ENCODE measurements around the gene CERS2. TPM values are rescaled to one million over a fixed set of nuclear protein-coding genes. Genes with fewer than 3 reads are reported as not detected.
A peak's percentile ranks its signal among the peaks of the same experiment; 100 is the strongest.

Gene CERS2
- total and polyA plus RNA-seq, 2 of the 13 experiments (the other 11 are each of a cell fraction or from before 2014, with no cell fraction given) = 269 to 298 TPM

DNA sequence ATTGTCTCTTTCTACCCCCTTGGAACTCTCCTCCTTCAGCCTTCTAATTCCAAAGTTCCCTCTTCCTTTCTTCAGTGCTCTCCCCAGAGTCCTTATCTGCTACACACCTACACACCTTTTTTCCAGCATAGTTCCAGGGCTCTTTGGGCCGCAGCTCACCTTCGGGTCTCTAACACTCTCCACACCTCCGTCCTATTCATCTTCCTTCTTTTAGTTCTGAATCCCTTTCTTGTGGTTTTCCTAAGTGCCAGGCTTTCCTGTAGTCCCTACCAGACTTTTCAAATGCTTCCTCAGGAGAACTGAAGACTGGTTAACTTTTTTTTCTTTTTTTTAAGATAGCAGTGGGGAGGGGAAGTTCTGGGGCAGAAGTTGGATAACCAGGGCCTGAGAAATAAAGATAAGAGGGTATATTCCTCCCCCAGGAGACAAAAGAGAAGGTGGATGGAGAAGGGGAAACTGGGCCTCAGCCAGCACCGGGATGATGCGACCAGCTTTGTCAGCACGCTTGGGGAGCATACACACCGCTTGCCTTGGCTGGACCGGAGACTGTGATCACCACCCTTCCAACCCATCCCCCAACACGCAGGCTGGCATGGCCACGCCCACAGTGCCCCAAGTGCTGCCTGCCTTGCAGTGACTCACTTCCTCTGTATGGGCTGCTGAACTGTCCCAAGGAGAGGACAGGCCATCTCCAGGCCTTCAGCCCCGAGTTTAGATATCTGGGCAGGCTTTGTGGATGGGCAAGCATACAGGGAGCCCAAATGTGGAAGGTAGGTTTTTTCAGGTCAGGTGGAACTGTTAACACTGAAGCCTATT is 2.5 kb upstream of the CERS2 start (continued):
- TF ChIP-seq ZNF83 (CRISPR knock-in tag; IDR thresholded peaks at IDR 0.05; ENCODE audit: borderline replicate concordance) (no peak), CCDC6 (CRISPR knock-in tag; IDR thresholded peaks at IDR 0.05) (no peak), PRDM4 (CRISPR knock-in tag; IDR thresholded peaks at IDR 0.05; ENCODE audit: borderline replicate concordance) (no peak), IKZF1 (IDR thresholded peaks at IDR 0.05) (no peak), TBX3 (IDR thresholded peaks at IDR 0.05; ENCODE audit: borderline replicate concordance) (no peak), SRY (CRISPR knock-in tag; IDR thresholded peaks at IDR 0.05) (no peak), PAF1 (CRISPR knock-in tag; IDR thresholded peaks at IDR 0.05) (no peak), DR1 (CRISPR knock-in tag; IDR thresholded peaks at IDR 0.05) (no peak), CREB1 (IDR thresholded peaks at IDR 0.05) (no peak), CREB1 (CRISPR knock-in tag; IDR thresholded peaks at IDR 0.05) (no peak), TAF1 (CRISPR knock-in tag; IDR thresholded peaks at IDR 0.05) (peak; percentile 56; the same call in 1 of the 2 replicates), ZBTB7B (CRISPR knock-in tag; IDR thresholded peaks at IDR 0.05) (no peak), ZNF598 (CRISPR knock-in tag; IDR thresholded peaks at IDR 0.05; ENCODE audit: borderline replicate concordance) (no peak), MTF2 (CRISPR knock-in tag; IDR thresholded peaks at IDR 0.05; ENCODE audit: borderline replicate concordance) (no peak), MAFK (conservative IDR thresholded peaks at IDR 0.05 in 1 of 2, IDR thresholded peaks at IDR 0.05 in 1 of 2; ENCODE audit: low read length in 2 of 2) (no peak)
- TF ChIP-seq, protein P1, sequence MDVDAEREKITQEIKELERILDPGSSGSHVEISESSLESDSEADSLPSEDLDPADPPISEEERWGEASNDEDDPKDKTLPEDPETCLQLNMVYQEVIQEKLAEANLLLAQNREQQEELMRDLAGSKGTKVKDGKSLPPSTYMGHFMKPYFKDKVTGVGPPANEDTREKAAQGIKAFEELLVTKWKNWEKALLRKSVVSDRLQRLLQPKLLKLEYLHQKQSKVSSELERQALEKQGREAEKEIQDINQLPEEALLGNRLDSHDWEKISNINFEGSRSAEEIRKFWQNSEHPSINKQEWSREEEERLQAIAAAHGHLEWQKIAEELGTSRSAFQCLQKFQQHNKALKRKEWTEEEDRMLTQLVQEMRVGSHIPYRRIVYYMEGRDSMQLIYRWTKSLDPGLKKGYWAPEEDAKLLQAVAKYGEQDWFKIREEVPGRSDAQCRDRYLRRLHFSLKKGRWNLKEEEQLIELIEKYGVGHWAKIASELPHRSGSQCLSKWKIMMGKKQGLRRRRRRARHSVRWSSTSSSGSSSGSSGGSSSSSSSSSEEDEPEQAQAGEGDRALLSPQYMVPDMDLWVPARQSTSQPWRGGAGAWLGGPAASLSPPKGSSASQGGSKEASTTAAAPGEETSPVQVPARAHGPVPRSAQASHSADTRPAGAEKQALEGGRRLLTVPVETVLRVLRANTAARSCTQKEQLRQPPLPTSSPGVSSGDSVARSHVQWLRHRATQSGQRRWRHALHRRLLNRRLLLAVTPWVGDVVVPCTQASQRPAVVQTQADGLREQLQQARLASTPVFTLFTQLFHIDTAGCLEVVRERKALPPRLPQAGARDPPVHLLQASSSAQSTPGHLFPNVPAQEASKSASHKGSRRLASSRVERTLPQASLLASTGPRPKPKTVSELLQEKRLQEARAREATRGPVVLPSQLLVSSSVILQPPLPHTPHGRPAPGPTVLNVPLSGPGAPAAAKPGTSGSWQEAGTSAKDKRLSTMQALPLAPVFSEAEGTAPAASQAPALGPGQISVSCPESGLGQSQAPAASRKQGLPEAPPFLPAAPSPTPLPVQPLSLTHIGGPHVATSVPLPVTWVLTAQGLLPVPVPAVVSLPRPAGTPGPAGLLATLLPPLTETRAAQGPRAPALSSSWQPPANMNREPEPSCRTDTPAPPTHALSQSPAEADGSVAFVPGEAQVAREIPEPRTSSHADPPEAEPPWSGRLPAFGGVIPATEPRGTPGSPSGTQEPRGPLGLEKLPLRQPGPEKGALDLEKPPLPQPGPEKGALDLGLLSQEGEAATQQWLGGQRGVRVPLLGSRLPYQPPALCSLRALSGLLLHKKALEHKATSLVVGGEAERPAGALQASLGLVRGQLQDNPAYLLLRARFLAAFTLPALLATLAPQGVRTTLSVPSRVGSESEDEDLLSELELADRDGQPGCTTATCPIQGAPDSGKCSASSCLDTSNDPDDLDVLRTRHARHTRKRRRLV (CRISPR knock-in tag; IDR thresholded peaks at IDR 0.05) = no peak
- TF ChIP-seq, protein P2, sequence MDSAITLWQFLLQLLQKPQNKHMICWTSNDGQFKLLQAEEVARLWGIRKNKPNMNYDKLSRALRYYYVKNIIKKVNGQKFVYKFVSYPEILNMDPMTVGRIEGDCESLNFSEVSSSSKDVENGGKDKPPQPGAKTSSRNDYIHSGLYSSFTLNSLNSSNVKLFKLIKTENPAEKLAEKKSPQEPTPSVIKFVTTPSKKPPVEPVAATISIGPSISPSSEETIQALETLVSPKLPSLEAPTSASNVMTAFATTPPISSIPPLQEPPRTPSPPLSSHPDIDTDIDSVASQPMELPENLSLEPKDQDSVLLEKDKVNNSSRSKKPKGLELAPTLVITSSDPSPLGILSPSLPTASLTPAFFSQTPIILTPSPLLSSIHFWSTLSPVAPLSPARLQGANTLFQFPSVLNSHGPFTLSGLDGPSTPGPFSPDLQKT (CRISPR knock-in tag; IDR thresholded peaks at IDR 0.05; ENCODE audit: borderline replicate concordance) = no peak
- TF ChIP-seq, protein P3, sequence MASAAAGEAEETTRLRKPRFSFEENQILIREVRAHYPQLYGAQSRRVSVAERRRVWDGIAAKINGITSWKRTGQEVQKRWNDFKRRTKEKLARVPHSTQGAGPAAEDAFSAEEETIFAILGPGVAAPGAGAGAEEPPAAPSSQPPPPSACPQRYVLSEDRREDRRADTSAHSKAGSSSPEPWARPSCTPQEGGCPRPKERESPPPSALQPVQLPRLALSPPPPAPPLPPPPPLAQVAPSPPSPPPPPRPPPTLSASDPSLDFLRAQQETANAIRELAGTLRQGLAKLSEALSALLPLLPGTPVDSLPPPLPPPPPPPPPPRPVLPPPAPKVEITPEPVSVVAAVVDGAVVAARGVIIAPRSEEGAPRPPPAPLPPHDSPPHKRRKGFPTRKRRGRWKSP (CRISPR knock-in tag; IDR thresholded peaks at IDR 0.05) = peak; percentile 59; the same call in 1 of the 2 replicates
- TF ChIP-seq, protein P4, sequence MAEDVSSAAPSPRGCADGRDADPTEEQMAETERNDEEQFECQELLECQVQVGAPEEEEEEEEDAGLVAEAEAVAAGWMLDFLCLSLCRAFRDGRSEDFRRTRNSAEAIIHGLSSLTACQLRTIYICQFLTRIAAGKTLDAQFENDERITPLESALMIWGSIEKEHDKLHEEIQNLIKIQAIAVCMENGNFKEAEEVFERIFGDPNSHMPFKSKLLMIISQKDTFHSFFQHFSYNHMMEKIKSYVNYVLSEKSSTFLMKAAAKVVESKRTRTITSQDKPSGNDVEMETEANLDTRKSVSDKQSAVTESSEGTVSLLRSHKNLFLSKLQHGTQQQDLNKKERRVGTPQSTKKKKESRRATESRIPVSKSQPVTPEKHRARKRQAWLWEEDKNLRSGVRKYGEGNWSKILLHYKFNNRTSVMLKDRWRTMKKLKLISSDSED (CRISPR knock-in tag; IDR thresholded peaks at IDR 0.05) = no peak
